OCI-LY1 (cell line): Measurements from ENCODE around the gene ATF7IP2.

Experiments
- EZH2 ChIP-seq: fragments of 200-600 bp; sonication (generic), shearing (Covaris generic); IDR thresholded peaks from 2 replicates; pipeline ENCODE4 v1.8.0; 2017; ENCODE audit warnings: borderline replicate concordance, mixed run types, mild to moderate bottlenecking, antibody characterized with exemption, low read length, moderate library complexity, mixed read lengths
- TF ChIP-seq, protein P1 (sequence below): fragments of 200-600 bp; sonication (generic), shearing (Covaris generic); IDR thresholded peaks from 2 replicates; pipeline ENCODE4 v1.5.1; 2017; ENCODE audit warnings: mild to moderate bottlenecking, antibody characterized with exemption, low read length, moderate library complexity, mixed read lengths

DNA sequence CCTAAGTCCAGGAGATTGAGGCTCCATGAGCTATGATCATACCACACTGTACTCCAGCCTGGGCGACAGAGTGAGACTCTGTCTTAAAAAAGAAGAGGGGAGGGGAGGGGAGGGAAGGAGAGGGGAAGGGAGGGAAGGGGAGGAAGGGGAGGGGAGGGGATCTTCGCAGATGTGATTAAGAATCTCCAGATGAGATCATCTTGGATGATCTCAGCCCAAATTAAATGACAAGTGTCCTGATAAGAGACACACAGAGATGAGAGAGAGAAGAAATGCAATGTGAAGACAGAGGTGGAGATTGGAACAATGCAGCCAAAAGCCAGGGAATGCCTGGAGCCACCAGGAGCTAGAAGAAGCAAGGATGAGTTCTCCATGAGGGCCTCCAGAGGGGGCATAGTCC is 124.4 kb downstream of the ATF7IP2 start:
- TF ChIP-seq, protein P1, sequence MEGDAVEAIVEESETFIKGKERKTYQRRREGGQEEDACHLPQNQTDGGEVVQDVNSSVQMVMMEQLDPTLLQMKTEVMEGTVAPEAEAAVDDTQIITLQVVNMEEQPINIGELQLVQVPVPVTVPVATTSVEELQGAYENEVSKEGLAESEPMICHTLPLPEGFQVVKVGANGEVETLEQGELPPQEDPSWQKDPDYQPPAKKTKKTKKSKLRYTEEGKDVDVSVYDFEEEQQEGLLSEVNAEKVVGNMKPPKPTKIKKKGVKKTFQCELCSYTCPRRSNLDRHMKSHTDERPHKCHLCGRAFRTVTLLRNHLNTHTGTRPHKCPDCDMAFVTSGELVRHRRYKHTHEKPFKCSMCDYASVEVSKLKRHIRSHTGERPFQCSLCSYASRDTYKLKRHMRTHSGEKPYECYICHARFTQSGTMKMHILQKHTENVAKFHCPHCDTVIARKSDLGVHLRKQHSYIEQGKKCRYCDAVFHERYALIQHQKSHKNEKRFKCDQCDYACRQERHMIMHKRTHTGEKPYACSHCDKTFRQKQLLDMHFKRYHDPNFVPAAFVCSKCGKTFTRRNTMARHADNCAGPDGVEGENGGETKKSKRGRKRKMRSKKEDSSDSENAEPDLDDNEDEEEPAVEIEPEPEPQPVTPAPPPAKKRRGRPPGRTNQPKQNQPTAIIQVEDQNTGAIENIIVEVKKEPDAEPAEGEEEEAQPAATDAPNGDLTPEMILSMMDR, result no peak
- no peak for TF ChIP-seq EZH2
